ENCODE results near the gene FXYD6. TPM values are rescaled to one million over a fixed set of nuclear protein-coding genes. Genes with fewer than 3 reads are reported as not detected.

FXYD6 gene
- total RNA-seq, 1 experiment from 2014 or later: not detected

- ChIA-PET CTCF (no interaction called here), POLR2A (ENCODE audit: unreplicated experiment) (no interaction called here)
- H4K20me1 ChIP-seq (ENCODE audit: low read length): no peaks in the 10 kb centered on the region
- no peak overlapping the region for H3K27ac ChIP-seq (ENCODE audit: low read length)
- no peak overlapping the region for H3K9ac ChIP-seq (ENCODE audit: low read length)
- no peaks in the 10 kb centered on the region for H3F3A ChIP-seq (ENCODE audit: low read length, unreplicated experiment)
- H3K4me1 ChIP-seq (ENCODE audit: insufficient read depth, low read length): no peaks in the 10 kb centered on the region
- DNase-seq (no peak), ATAC-seq (no peak)
- no peaks in the 10 kb centered on the region for H3K36me3 ChIP-seq (ENCODE audit: low read depth, low read length)
- no peak overlapping the region for H3K4me3 ChIP-seq (ENCODE audit: low read length)
- H3K9me3 ChIP-seq (ENCODE audit: low read length): no peaks in the 10 kb centered on the region
- H3K27me3 ChIP-seq (ENCODE audit: low read length): peaks cover 65% of the 10 kb centered on the region
- no TSS peak for BruUV-seq (replicated peaks)
- H3K9me2 ChIP-seq (replicated peaks; ENCODE audit: low read length): no peaks in the 10 kb centered on the region
- intact Hi-C loops (cut with micrococcal nuclease): no loop called here
- H3K4me2 ChIP-seq (ENCODE audit: low read length): no peak overlapping the region
- no peaks in the 10 kb centered on the region for H3K79me2 ChIP-seq (ENCODE audit: low read length)
- H2AFZ ChIP-seq (ENCODE audit: low read length): no peak overlapping the region
- TF ChIP-seq EZH2 (IDR thresholded peaks at IDR 0.05; ENCODE audit: low read length, unreplicated experiment): no peak
- TF ChIP-seq CTCF (conservative IDR thresholded peaks at IDR 0.05; ENCODE audit: low read depth, low read length): no peak
- no peak for TF ChIP-seq EZH2phosphoT487 (IDR thresholded peaks at IDR 0.05; ENCODE audit: borderline replicate concordance, low read length)
These were observed 42.9 kb upstream of the FXYD6 start for GRCh38 chr11:117919341-117919740.

GRCh38 chr11:117918366-117919255 is 42.2 kb upstream of the FXYD6 start:
- Histone ChIP-seq H3K79me2 (ENCODE audit: low read length) (no peaks in the 10 kb centered on the region), H3K9me2 (replicated peaks; ENCODE audit: low read length) (no peaks in the 10 kb centered on the region), H3F3A (ENCODE audit: low read length, unreplicated experiment) (no peaks in the 10 kb centered on the region), H2AFZ (ENCODE audit: low read length) (no peak overlapping the region), H3K27ac (ENCODE audit: low read length) (no peak overlapping the region), H3K4me3 (ENCODE audit: low read length) (no peak overlapping the region), H3K4me2 (ENCODE audit: low read length) (no peak overlapping the region), H3K27me3 (ENCODE audit: low read length) (peaks cover 70% of the 10 kb centered on the region), H3K9me3 (ENCODE audit: low read length) (no peaks in the 10 kb centered on the region), H4K20me1 (ENCODE audit: low read length) (no peaks in the 10 kb centered on the region), H3K4me1 (ENCODE audit: insufficient read depth, low read length) (no peaks in the 10 kb centered on the region), H3K9ac (ENCODE audit: low read length) (no peak overlapping the region), H3K36me3 (ENCODE audit: low read depth, low read length) (no peaks in the 10 kb centered on the region)
- ATAC-seq: no peak
- no peak for TF ChIP-seq CTCF (conservative IDR thresholded peaks at IDR 0.05; ENCODE audit: low read depth, low read length)
- TF ChIP-seq EZH2phosphoT487 (IDR thresholded peaks at IDR 0.05; ENCODE audit: borderline replicate concordance, low read length): no peak
- no peak for TF ChIP-seq EZH2 (IDR thresholded peaks at IDR 0.05; ENCODE audit: low read length, unreplicated experiment)
- intact Hi-C loops (cut with micrococcal nuclease): no loop called here
- no TSS peak for BruUV-seq (replicated peaks)
- ChIA-PET POLR2A (ENCODE audit: unreplicated experiment) (no interaction called here), CTCF (no interaction called here)
- no peak for DNase-seq

GRCh38 chr11:117917591-117918151 is 41.2 kb upstream of the FXYD6 start:
- BruUV-seq (replicated peaks): no TSS peak
- TF ChIP-seq EZH2phosphoT487 (IDR thresholded peaks at IDR 0.05; ENCODE audit: borderline replicate concordance, low read length) (no peak), CTCF (conservative IDR thresholded peaks at IDR 0.05; ENCODE audit: low read depth, low read length) (no peak), EZH2 (IDR thresholded peaks at IDR 0.05; ENCODE audit: low read length, unreplicated experiment) (no peak)

More at GRCh38 chr11:117917591-117918151, 41.2 kb upstream of the FXYD6 start:
- Histone ChIP-seq H3K27ac (ENCODE audit: low read length) (no peak overlapping the region), H3F3A (ENCODE audit: low read length, unreplicated experiment) (no peaks in the 10 kb centered on the region), H3K36me3 (ENCODE audit: low read depth, low read length) (no peaks in the 10 kb centered on the region), H2AFZ (ENCODE audit: low read length) (no peak overlapping the region), H3K27me3 (ENCODE audit: low read length) (peaks cover 72% of the 10 kb centered on the region), H3K79me2 (ENCODE audit: low read length) (no peaks in the 10 kb centered on the region), H3K4me1 (ENCODE audit: insufficient read depth, low read length) (no peaks in the 10 kb centered on the region), H4K20me1 (ENCODE audit: low read length) (no peaks in the 10 kb centered on the region), H3K4me2 (ENCODE audit: low read length) (no peak overlapping the region), H3K9ac (ENCODE audit: low read length) (no peak overlapping the region), H3K4me3 (ENCODE audit: low read length) (no peak overlapping the region), H3K9me3 (ENCODE audit: low read length) (no peaks in the 10 kb centered on the region), H3K9me2 (replicated peaks; ENCODE audit: low read length) (no peaks in the 10 kb centered on the region)
- DNase-seq: no peak
- intact Hi-C loops (cut with micrococcal nuclease): no loop called here
- ChIA-PET POLR2A (ENCODE audit: unreplicated experiment) (no interaction called here), CTCF (no interaction called here)
- no peak for ATAC-seq
